GM21737 (cell line): ENCODE measurements around the gene POLR2E.

Experiments used
- ATAC-seq: cut with Tn5 transposase; IDR thresholded peaks from one replicate; pipeline ENCODE4 v1.9.1; 2021; ENCODE audit warnings: mild to moderate bottlenecking, moderate library complexity; ENCODE audit not compliant: unreplicated experiment

The POLR2E gene

GRCh38 chr19:1051791-1052190 lies 43.4 kb downstream of the POLR2E start:
- ATAC-seq, result no peak

DNA sequence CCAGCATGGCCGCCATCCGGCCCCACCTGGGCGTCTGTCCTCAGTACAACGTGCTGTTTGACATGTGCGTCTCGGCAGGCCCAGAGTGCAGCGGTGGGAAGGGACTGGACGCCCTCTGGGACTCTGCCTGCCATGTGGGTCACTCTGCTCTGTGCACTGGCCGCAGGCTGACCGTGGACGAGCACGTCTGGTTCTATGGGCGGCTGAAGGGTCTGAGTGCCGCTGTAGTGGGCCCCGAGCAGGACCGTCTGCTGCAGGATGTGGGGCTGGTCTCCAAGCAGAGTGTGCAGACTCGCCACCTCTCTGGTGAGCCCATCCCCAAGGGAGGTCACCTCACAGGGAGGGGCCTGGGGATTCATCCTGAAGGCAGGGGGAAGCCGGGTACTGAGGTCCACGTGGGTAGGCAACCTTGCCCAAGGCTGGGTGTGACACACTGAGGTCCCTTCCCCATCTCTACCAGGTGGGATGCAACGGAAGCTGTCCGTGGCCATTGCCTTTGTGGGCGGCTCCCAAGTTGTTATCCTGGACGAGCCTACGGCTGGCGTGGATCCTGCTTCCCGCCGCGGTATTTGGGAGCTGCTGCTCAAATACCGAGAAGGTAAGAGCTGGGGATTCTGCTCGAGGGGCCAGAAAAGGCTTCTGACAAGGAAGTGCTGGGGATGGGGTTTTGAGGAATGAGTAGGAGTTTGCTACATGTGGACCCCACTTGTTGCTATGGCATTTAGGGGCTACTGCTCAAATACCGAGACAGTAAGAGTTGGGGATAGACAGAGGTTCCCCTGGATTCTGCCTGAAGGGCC lies 44.0 kb downstream of the POLR2E start:
- no peak for ATAC-seq

DNA sequence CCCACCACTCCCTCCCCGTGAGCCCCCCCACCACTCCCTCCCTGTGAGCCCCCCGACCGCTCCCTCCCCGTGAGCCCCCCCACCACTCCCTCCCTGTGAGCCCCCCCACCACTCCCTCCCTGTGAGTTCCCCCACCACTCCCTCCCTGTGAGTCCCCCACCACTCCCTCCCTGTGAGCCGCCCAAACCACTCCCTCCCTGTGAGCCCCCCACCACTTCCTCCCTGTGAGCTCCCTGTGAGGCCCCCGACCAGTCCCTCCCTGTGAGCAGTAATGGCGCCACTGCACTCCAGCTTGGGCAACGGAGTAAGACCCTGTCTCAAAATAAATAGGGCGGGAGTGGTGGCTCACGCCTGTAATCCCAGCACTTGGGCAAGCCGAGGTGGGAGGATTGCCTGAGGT lies 45.4 kb downstream of the POLR2E start:
- no peak for ATAC-seq

GRCh38 chr19:1049106-1049505 lies 46.1 kb downstream of the POLR2E start:
- no peak for ATAC-seq

GRCh38 chr19:1047696-1048147 lies 47.5 kb downstream of the POLR2E start:
- no peak for ATAC-seq

- no peak for ATAC-seq
These were observed 48.1 kb downstream of the POLR2E start for GRCh38 chr19:1046836-1047695.

GRCh38 chr19:1046117-1046626 lies 49.0 kb downstream of the POLR2E start:
- ATAC-seq, result no peak

DNA sequence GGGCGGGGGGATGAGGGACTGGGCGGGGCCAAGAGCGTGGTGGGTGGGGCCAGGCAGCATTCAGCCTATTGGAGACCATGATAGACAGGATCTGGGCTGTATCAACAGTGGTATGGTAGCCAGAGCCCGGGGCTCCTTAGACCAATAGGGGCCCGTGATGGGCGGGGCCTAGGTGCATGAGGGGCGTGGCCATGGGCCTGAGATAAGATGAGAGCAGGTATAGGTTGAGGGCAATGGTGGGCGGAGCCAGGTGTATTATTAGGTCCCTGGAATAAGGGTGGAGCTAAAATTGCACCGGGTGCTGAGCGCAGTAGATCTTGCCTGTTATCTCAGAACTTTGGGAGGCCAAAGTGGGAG lies 50.0 kb downstream of the POLR2E start:
- no peak for ATAC-seq

- ATAC-seq, result no peak
These were observed 52.3 kb downstream of the POLR2E start for GRCh38 chr19:1042689-1043511.

DNA sequence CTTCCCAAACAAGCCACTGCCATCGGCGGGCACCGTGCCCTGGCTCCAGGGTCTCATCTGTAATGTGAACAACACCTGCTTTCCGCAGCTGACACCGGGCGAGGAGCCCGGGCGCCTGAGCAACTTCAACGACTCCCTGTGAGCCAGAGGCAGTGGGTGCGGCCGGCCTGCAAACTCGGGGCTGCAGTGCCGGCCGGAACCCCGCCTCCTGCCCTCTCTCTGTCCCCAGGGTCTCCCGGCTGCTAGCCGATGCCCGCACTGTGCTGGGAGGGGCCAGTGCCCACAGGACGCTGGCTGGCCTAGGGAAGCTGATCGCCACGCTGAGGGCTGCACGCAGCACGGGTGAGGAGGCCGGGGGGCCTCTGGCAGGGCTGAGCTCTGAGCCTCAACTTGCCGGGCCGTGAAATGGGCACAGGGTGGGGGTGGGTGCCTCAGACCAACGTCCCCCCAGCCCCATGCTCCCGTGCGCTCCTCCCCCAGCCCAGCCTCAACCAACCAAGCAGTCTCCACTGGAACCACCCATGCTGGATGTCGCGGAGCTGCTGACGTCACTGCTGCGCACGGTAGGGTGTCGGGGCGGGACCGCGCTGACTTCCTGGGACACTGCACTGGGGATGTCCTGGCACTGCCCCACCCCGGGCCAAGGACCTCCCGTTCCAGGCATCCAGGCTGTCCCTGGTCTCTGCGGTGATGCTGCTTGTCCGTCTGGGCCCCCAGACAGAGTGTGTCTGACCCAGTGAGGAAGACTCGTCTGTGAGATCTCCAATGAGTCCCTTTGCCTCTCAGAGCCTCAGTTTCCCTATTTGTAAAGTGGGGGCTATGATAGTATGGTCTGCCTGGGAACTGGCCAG lies 53.1 kb downstream of the POLR2E start:
- no peak for ATAC-seq

GRCh38 chr19:1041272-1041834 lies 53.8 kb downstream of the POLR2E start:
- no peak for ATAC-seq

DNA sequence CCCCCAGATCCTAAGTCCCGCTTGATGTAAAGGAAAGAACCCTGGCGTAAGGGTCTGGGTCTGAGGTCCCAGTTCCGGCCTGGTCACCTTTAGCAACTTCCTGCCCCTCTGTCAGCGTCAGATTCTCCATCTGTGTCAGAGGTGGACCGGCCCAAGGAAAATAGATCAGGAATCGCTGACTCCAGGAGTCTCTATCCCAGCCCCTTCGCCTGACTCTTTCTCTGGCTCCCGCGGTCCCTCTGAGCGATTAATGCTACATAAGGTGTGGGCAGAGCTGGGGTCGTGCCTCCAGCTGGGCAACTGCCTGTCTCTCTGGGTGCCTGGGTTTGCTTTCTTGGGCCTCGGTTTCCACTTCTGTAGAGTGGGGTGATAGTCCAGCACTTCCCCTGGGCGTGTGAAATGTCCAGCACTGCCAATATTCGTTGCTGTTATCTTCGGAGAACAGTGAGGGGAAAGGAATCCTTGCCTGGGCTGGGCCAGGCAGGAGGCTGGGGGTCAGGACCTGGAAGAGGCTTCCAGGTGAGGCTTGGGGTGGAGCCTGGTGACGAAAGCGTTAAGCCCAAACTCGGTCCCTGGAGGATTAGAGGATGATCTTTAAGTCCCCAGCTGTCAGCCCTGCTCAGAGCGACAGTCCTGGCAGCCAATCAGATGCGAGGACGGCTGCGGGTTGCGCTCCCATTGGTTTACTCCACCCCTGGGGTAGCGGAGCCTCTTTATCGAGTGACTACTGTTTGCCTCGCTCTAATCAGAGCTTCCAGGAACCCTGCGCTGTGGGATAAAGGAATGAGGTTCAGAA lies 54.5 kb downstream of the POLR2E start:
- ATAC-seq, result peak; percentile 33

DNA sequence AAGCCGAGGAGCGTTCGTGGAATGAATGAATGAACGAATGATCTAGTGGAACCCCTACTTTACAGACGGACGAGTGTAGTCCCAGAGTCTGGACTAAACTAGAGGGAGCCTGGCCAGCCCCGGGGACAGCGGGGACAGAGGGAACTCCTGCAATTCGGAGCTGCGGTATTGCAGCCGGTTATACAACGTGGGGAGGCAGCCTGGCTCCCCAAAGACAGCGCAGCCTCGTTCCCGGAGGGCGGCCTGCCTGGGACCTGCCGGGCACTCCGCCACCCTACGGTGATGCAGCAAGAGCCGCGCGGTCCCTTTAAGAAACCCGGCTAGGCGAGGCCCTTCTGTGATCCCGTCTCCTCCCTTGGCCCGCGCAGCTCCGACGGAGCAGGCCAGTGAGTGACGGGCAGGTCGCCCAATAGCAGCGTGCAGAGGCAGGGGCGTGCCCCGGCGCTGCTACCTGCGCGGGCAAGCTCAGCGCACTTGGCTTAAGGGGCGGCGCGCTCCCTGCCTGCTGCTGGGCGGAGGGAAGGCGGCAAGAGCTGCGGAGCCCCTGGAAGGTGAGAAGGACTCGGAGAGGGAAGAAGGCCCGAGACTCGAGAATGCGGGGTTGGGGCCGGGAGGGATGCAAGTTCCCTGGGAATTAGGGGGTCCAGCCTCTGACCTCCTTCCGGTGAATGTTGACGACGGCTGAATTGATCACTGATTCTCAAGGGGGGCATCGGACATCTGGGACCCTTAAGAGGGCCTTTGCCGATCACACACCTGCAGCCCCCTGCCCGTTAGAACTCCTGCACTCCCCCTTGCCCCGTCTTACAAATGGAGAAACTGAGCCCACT lies 55.3 kb downstream of the POLR2E start, which contains the start of gene ABCA7:
TSS of gene ABCA7 (plus strand) at position 462 of the 830 bp plus-strand sequence. CDS start 1,255 bp downstream, outside the sequence.
- ATAC-seq, result peak; percentile 74

- ATAC-seq, result no peak
These were observed 56.1 kb downstream of the POLR2E start for GRCh38 chr19:1038978-1039645.

DNA sequence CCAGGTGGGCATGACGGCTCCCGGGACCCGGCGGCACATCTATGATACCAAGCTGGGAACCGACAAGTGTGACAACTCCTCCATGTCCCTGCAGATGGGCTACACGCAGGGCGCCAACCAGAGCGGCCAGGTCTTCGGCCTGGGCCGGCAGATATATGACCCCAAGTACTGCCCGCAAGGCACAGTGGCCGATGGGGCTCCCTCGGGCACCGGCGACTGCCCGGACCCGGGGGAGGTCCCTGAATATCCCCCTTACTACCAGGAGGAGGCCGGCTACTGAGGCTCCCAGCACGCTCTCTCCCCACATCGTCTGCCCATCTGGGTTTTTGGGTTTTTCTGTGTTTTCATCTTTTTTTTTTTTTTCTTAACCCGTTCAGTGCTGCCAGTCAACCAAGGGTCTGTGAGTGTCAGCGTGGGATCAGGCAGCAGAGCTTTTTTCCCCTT lies 57.5 kb downstream of the POLR2E start:
- no peak for ATAC-seq
